Neuronal stem cell (in vitro differentiated cells): ENCODE results near the gene PTPN7.

ENCODE experiments used
- DNase-seq: peaks from one replicate; pipeline ENCODE4 v3.0.0-alpha.2; 2013; ENCODE audit warnings: low spot score
- H2AFZ ChIP-seq: one replicate; pipeline ENCODE4 v1.6.1; 2013; ENCODE audit warnings: mild to moderate bottlenecking, low read length, inconsistent platforms
- H2AK5ac ChIP-seq: 2 replicates; pipeline ENCODE4 v1.6.1; 2013; ENCODE audit warnings: low read depth, mild to moderate bottlenecking, inconsistent platforms, low read length, moderate library complexity, mixed read lengths
- H2BK120ac ChIP-seq: 2 replicates; pipeline ENCODE4 v1.6.1; 2013; ENCODE audit warnings: low read depth, mild to moderate bottlenecking, inconsistent platforms, low read length, moderate library complexity, mixed read lengths
- H2BK12ac ChIP-seq: one replicate; pipeline ENCODE4 v1.6.1; 2013; ENCODE audit warnings: low read length, inconsistent platforms
- H2BK15ac ChIP-seq: 2 replicates; pipeline ENCODE4 v1.6.1; 2013; ENCODE audit warnings: mild to moderate bottlenecking, low read length, inconsistent platforms, mixed read lengths
- H2BK5ac ChIP-seq: one replicate; pipeline ENCODE4 v1.6.1; 2013; ENCODE audit warnings: inconsistent platforms, mild to moderate bottlenecking, low read length, moderate library complexity
- H3K14ac ChIP-seq: one replicate; pipeline ENCODE4 v1.6.1; 2013; ENCODE audit warnings: low read length, inconsistent platforms
- H3K18ac ChIP-seq: 2 replicates; pipeline ENCODE4 v1.6.1; 2013; ENCODE audit warnings: low read length, inconsistent platforms
- H3K23ac ChIP-seq: 2 replicates; pipeline ENCODE4 v1.6.1; 2013; ENCODE audit warnings: low read depth, mild to moderate bottlenecking, mixed read lengths, low read length, inconsistent platforms; ENCODE audit not compliant: poor library complexity
- H3K27ac ChIP-seq: replicated peaks from 3 replicates; pipeline ENCODE4 v1.5.1; 2013; ENCODE audit warnings: low read length, inconsistent platforms
- H3K27me3 ChIP-seq, 3 experiments: 2 replicates each; pipeline ENCODE4 v1.6.1; 2013; ENCODE audit warnings: low read length in 3 of 3, mild to moderate bottlenecking in 2 of 3, inconsistent platforms in 1 of 3, low read depth in 1 of 3, mixed read lengths in 1 of 3, moderate library complexity in 1 of 3; ENCODE audit not compliant: control insufficient read depth in 3 of 3, insufficient read depth in 3 of 3
- H3K36me3 ChIP-seq, 2 donors: replicated peaks in 1 of 2; 2 replicates each; pipeline ENCODE4 v1.6.1; 2013; ENCODE audit warnings: low read length in 2 of 2; ENCODE audit not compliant: control insufficient read depth in 2 of 2, insufficient read depth in 2 of 2
- H3K4ac ChIP-seq: 2 replicates; pipeline ENCODE4 v1.6.1; 2013; ENCODE audit warnings: inconsistent platforms, mild to moderate bottlenecking, low read length, moderate library complexity
- H3K4me1 ChIP-seq, 2 donors: 1 replicate in 1 of 2; 2 replicates in 1 of 2; pipeline ENCODE4 v1.6.1; 2013; ENCODE audit warnings: low read length in 2 of 2, low read depth in 1 of 2; ENCODE audit not compliant: control insufficient read depth in 2 of 2, insufficient read depth in 1 of 2
- H3K4me2 ChIP-seq: one replicate; pipeline ENCODE4 v1.6.1; 2013; ENCODE audit warnings: mild to moderate bottlenecking, low read length, inconsistent platforms; ENCODE audit not compliant: insufficient read depth, poor library complexity, severe bottlenecking
- H3K4me3 ChIP-seq, 2 donors: 2 replicates each; pipeline ENCODE4 v1.5.1; 2013; ENCODE audit warnings: low read length in 2 of 2, mild to moderate bottlenecking in 2 of 2, inconsistent platforms in 1 of 2, moderate library complexity in 1 of 2
- H3K79me1 ChIP-seq: one replicate; pipeline ENCODE4 v1.6.1; 2013; ENCODE audit warnings: low read depth, mild to moderate bottlenecking, inconsistent platforms, low read length, moderate library complexity
- H3K9ac ChIP-seq: one replicate; pipeline ENCODE4 v1.6.1; 2013; ENCODE audit warnings: mild to moderate bottlenecking, low read depth, low read length, inconsistent platforms; ENCODE audit not compliant: poor library complexity
- H3K9me3 ChIP-seq, 2 donors: replicated peaks in 1 of 2; 2 replicates each; pipeline versions ENCODE3 to v1.6.1; 2013; ENCODE audit warnings: low read length in 2 of 2, mild to moderate bottlenecking in 2 of 2, inconsistent platforms in 1 of 2, low read depth in 1 of 2, mixed read lengths in 1 of 2, moderate library complexity in 1 of 2; ENCODE audit not compliant: control insufficient read depth in 2 of 2, insufficient read depth in 1 of 2
- H4K8ac ChIP-seq: one replicate; pipeline ENCODE4 v1.6.1; 2013; ENCODE audit warnings: low read depth, mild to moderate bottlenecking, inconsistent platforms, low read length, moderate library complexity
- H4K91ac ChIP-seq: one replicate; pipeline ENCODE4 v1.6.1; 2013; ENCODE audit warnings: low read length, low read depth, mild to moderate bottlenecking, inconsistent platforms; ENCODE audit not compliant: poor library complexity
- WGBS, 2 donors: extraction: QIAGEN DNeasy Blood & Tissue Kit; methylation state at CpG; one replicate each; pipeline ENCODE4 v1.1.7; 2013; ENCODE audit warnings: missing lambda C conversion rate in 2 of 2, mixed read lengths in 1 of 2; ENCODE audit not compliant: insufficient read length in 2 of 2, insufficient replicate concordance in 1 of 2; ENCODE audit errors: extremely low coverage in 2 of 2; 5-methylcytosine and 5-hydroxymethylcytosine counted together

The PTPN7 gene

GRCh38 chr1:202133001-202133400 is 27.4 kb downstream of the PTPN7 start:
- Histone ChIP-seq H3K14ac (peak overlapping the region; percentile 65), H2AFZ (no peak overlapping the region), H4K91ac (no peak overlapping the region), H2BK12ac (no peak overlapping the region), H3K4ac (no peak overlapping the region), H3K79me1 (peaks cover 2% of the 10 kb centered on the region), H2BK5ac (peak overlapping the region; percentile 62), H4K8ac (no peak overlapping the region), H3K36me3 (peaks cover 18 to 45% of the 10 kb centered on the region in 2 donors), H3K27me3 (no peaks in the 10 kb centered on the region), H3K9me3 (no peaks in the 10 kb centered on the region), H3K23ac (peak overlapping the region; percentile 21), H2BK15ac (no peak overlapping the region), H3K18ac (peak overlapping the region; percentile 74), H3K4me1 (peaks cover 20 to 21% of the 10 kb centered on the region in 2 donors), H3K4me3 (no peak overlapping the region), H3K27ac (peak overlapping the region; percentile 1), H2BK120ac (no peak overlapping the region), H3K9ac (peak overlapping the region; percentile 39), H2AK5ac (no peak overlapping the region), H3K4me2 (no peak overlapping the region)
- no CpG with 5 or more reads among the region's 14 CpGs for WGBS, 2 donors
- DNase-seq, result no peak

DNA sequence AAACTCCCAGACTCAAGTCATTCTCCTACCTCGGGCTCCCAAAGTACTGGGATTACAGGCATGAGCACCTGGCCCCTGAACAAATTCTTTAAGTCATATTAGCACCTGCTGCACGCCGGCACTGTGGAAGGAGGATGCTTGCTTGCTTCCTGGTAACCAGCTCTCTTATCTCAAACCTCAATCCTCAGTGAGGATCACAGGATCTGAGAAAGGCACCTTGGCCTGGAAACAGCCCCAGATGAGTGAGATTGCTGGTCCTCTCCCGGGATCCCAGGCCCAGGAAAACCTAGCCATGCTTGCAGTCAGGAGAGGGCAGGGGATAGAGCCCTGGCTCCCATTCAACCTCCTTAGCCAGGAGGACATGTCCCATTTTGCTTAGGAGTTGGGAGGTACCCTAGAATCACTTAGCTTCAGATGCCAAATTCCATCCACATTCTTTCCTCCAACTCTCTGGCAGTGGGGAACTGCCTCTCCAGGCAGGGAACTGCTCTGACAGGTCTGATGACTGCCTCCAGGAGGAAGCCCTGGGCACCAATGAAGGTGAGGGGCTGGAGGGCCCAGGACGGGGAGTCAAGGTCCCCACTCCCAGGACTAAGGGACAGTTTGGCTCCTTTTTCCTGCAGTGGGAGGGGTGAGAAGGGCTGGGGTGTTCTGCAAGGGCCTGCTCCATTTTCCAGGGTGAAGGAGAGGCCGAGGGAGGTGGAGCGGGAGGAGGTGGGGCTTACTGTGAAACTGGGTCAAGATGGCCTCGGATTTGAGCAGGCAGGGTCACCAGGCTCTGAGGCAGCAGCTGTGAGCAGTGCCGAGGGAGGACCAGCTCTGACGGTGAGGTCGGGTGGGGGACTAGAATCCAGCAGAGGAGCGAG is 28.2 kb downstream of the PTPN7 start:
- no peak overlapping the region for H3K4me2 ChIP-seq
- H3K4me1 ChIP-seq, result peaks cover 20 to 21% of the 10 kb centered on the region in 2 donors
- H3K27ac ChIP-seq, result no peak overlapping the region
- H3K4me3 ChIP-seq, result no peak overlapping the region
- no peak overlapping the region for H2BK15ac ChIP-seq
- no peak overlapping the region for H3K4ac ChIP-seq
- no peak overlapping the region for H2AK5ac ChIP-seq
- H2BK120ac ChIP-seq, result no peak overlapping the region
- peaks cover 0 to 2% of the 10 kb centered on the region in 2 donors for H3K9me3 ChIP-seq
- H3K9ac ChIP-seq, result peak overlapping the region; percentile 24
- WGBS, 2 donors, result no CpG with 5 or more reads among the region's 12 CpGs
- H3K79me1 ChIP-seq, result no peaks in the 10 kb centered on the region
- H3K18ac ChIP-seq, result peak overlapping the region; percentile 74
- no peak overlapping the region for H2AFZ ChIP-seq
- H3K23ac ChIP-seq, result peak overlapping the region; percentile 21
- peak overlapping the region; percentile 62 for H2BK5ac ChIP-seq
- H2BK12ac ChIP-seq, result no peak overlapping the region
- H4K91ac ChIP-seq, result no peak overlapping the region
- H3K27me3 ChIP-seq, result no peaks in the 10 kb centered on the region
- no peak overlapping the region for H3K14ac ChIP-seq
- no peak overlapping the region for H4K8ac ChIP-seq
- no peak for DNase-seq
- H3K36me3 ChIP-seq, result peaks cover 12 to 37% of the 10 kb centered on the region in 2 donors

- Histone ChIP-seq H3K9me3 (peaks cover 0 to 2% of the 10 kb centered on the region in 2 donors), H4K8ac (no peak overlapping the region), H3K4ac (peak overlapping the region; percentile 81), H2AFZ (peak overlapping the region; percentile 42), H2BK12ac (no peak overlapping the region), H2BK15ac (peak overlapping the region; percentile 69), H3K9ac (no peak overlapping the region), H2BK5ac (peak overlapping the region; percentile 90), H3K18ac (peak overlapping the region; percentile 88), H4K91ac (no peak overlapping the region), H3K4me3 (no peak overlapping the region), H3K36me3 (peaks cover 12 to 35% of the 10 kb centered on the region in 2 donors), H3K4me2 (no peak overlapping the region), H3K4me1 (peaks cover 20 to 21% of the 10 kb centered on the region in 2 donors), H2AK5ac (peak overlapping the region; percentile 89), H3K27me3 (no peaks in the 10 kb centered on the region), H3K23ac (peak overlapping the region; percentile 32), H3K79me1 (no peaks in the 10 kb centered on the region), H3K27ac (no peak overlapping the region), H2BK120ac (peak overlapping the region; percentile 93), H3K14ac (peak overlapping the region; percentile 63)
- no peak for DNase-seq
- no CpG with 5 or more reads among the region's 9 CpGs for WGBS, 2 donors
These were observed 29.4 kb downstream of the PTPN7 start for GRCh38 chr1:202130816-202131522.

DNA sequence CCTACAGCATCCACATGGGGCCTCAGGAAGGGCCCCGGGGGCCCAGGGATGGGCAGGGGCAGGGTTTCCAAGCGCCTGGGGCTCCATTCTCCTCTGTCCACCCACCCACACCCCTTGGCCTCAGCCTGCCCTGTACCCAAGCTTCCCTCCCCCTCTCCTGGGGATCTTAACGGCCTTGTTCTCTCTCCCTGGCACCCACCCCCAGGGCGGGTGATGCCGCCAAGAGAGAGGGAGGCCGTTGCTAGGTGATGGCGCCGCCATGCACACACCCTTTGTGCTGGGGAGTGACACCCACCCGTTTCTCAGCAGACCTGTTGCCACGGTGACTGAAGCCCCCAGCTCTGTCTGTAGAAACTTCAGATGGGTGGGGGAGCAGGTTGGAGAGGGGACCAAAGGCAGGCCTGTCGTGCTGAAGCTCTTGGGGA is 30.1 kb downstream of the PTPN7 start:
- H3K18ac ChIP-seq, result peak overlapping the region; percentile 93
- no peak overlapping the region for H3K4me2 ChIP-seq
- no peak overlapping the region for H3K14ac ChIP-seq
- H2BK15ac ChIP-seq, result peak overlapping the region; percentile 54
- peaks cover 8 to 29% of the 10 kb centered on the region in 2 donors for H3K36me3 ChIP-seq
- H3K9ac ChIP-seq, result peak overlapping the region; percentile 39
- no peak overlapping the region for H4K8ac ChIP-seq
- H3K23ac ChIP-seq, result peak overlapping the region; percentile 11
- H3K9me3 ChIP-seq, result peaks cover 0 to 2% of the 10 kb centered on the region in 2 donors
- no peaks in the 10 kb centered on the region for H3K27me3 ChIP-seq
- peaks cover 20 to 21% of the 10 kb centered on the region in 2 donors for H3K4me1 ChIP-seq
- no peaks in the 10 kb centered on the region for H3K79me1 ChIP-seq
- no peak overlapping the region for H3K4me3 ChIP-seq
- H2AK5ac ChIP-seq, result peak overlapping the region; percentile 89
- peak overlapping the region; percentile 42 for H2AFZ ChIP-seq
- H2BK5ac ChIP-seq, result peak overlapping the region; percentile 90
- H2BK120ac ChIP-seq, result no peak overlapping the region
- no peak for DNase-seq
- no peak overlapping the region for H3K4ac ChIP-seq
- WGBS, 2 donors, result no CpG with 5 or more reads among the region's 11 CpGs
- no peak overlapping the region for H4K91ac ChIP-seq
- no peak overlapping the region for H3K27ac ChIP-seq
- H2BK12ac ChIP-seq, result peak overlapping the region; percentile 16
